Uterus (tissue), 4 donors: Measurements from ENCODE around the gene CAMK2B. TPM values are rescaled to one million over a fixed set of nuclear protein-coding genes. Genes with fewer than 3 reads are reported as not detected.
A peak's percentile ranks its signal among the peaks of the same experiment; 100 is the strongest.
"Not testable (repeated sequence)": the region's sequence is repeated elsewhere in the genome, so short reads cannot be mapped to it uniquely, and the experiment has no call there.

Experiments used
- DNase-seq, 2 donors: peaks; one replicate each; pipeline ENCODE4 v3.0.0-alpha.2; 2019 to 2020
- H3K27ac ChIP-seq, 2 donors: fragments of 200-600 bp; sonication (generic); 1 replicate in 1 of 2; 2 replicates in 1 of 2; pipeline ENCODE4 v1.5.1; 2016 to 2018
- H3K27me3 ChIP-seq, 2 donors: fragments of 200-600 bp; sonication (generic); one replicate each; pipeline ENCODE4 v1.5.1; 2018 to 2019; ENCODE audit warnings: control low read depth in 1 of 2
- H3K36me3 ChIP-seq, 2 donors: fragments of 200-600 bp; sonication (generic); one replicate each; pipeline ENCODE4 v1.5.1; 2019; ENCODE audit warnings: control low read depth in 1 of 2
- H3K4me1 ChIP-seq, 2 donors: fragments of 200-600 bp; sonication (generic); one replicate each; pipeline ENCODE4 v1.5.1; 2018 to 2019; ENCODE audit warnings: control low read depth in 1 of 2
- H3K4me3 ChIP-seq, 2 donors: fragments of 200-600 bp; sonication (generic); 1 replicate in 1 of 2; 2 replicates in 1 of 2; pipeline ENCODE4 v1.5.1; 2018 to 2019; ENCODE audit warnings: mild to moderate bottlenecking in 1 of 2
- H3K9me3 ChIP-seq, 2 donors: fragments of 200-600 bp; sonication (generic); one replicate each; pipeline ENCODE4 v1.5.1; 2019; ENCODE audit warnings: control low read depth in 1 of 2
- CTCF ChIP-seq, 4 experiments: fragments of 200-600 bp in 2 of 4; fragments of 450-650 bp in 2 of 4; sonication (generic) in 2 of 4; IDR thresholded peaks; one replicate each; pipeline ENCODE4 v1.5.1; 2016 to 2019; ENCODE audit warnings: antibody characterized with exemption in 4 of 4, mild to moderate bottlenecking in 2 of 4, moderate library complexity in 1 of 4
- POLR2A ChIP-seq, 2 donors: fragments of 450-650 bp; IDR thresholded peaks; one replicate each; pipeline ENCODE4 v1.6.1; 2016; ENCODE audit warnings: antibody characterized with exemption in 2 of 2, mild to moderate bottlenecking in 1 of 2, moderate library complexity in 1 of 2
- intact Hi-C: fragments of 100-400 bp; cut with DNase I; formaldehyde crosslinking; loops from one replicate; pipeline ENCODE4 v1.15.1; 2023; ENCODE audit warnings: low total_unique reads
- total RNA-seq, 4 donors: library from RNA; depleted of rRNA in 3 of 4; stranded (reverse); fragments of >200 nt in 3 of 4; gene quantifications; one replicate each; pipeline versions ENCODE4 v1.1.0 to v1.2.4, GENCODE V29; 2014 to 2023
- donor health status: DM: yes; HTN: yes; CAD: no.

Gene CAMK2B
- total RNA-seq, 4 donors from 2014 or later, result 0.40 to 1.1 TPM; not detected in 2

GRCh38 chr7:44206008-44206407 is 119.4 kb downstream of the CAMK2B start:
- Histone ChIP-seq H3K27ac (no peak overlapping the region), H3K27me3 (no peaks in the 10 kb centered on the region), H3K4me3 (no peak overlapping the region), H3K36me3 (no peaks in the 10 kb centered on the region), H3K9me3 (no peaks in the 10 kb centered on the region), H3K4me1 (no peaks in the 10 kb centered on the region)
- intact Hi-C loops, result no loop called here
- no peak for TF ChIP-seq CTCF (IDR thresholded peaks at IDR 0.05)
- no peak for TF ChIP-seq POLR2A (IDR thresholded peaks at IDR 0.05)
- DNase-seq, result no peak

DNA sequence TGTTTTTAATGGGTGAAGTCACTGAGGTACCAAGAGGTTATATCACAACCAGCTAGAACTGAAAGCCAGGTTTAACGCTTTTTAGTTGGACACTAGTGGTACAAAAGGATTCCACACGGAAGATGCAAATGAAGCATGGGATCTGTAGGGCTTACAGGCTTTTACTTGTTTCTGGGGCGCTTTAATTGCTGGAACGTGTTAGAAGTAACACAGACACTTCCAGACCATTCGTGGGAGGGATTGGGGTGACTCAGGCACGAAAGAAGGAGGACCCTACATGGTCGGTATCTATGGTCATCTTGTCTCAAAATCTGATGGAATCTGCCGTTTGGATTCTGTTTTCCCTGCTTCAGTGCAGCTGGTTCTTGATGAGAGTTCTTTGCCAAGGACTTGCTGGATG is 123.6 kb downstream of the CAMK2B start:
- intact Hi-C loops, result no loop called here
- DNase-seq, result no peak
- Histone ChIP-seq H3K36me3 (no peaks in the 10 kb centered on the region), H3K4me3 (peak overlapping the region; percentile 81 to 84), H3K27me3 (no peaks in the 10 kb centered on the region), H3K27ac (no peak overlapping the region), H3K9me3 (no peaks in the 10 kb centered on the region), H3K4me1 (no peaks in the 10 kb centered on the region)
- TF ChIP-seq CTCF (IDR thresholded peaks at IDR 0.05), result no peak
- TF ChIP-seq POLR2A (IDR thresholded peaks at IDR 0.05), result no peak

- Histone ChIP-seq H3K36me3 (no peaks in the 10 kb centered on the region), H3K4me3 (peak within 1 kb of the TSS; percentile 81 to 84), H3K4me1 (no peaks in the 10 kb centered on the region), H3K9me3 (no peaks in the 10 kb centered on the region), H3K27ac (peak within 1 kb of the TSS; percentile 55 to 78), H3K27me3 (no peaks in the 10 kb centered on the region)
- TF ChIP-seq CTCF (IDR thresholded peaks at IDR 0.05) (peak; percentile 33 to 80 (median 69)), POLR2A (IDR thresholded peaks at IDR 0.05) (peak; percentile 47 to 69)
- intact Hi-C loops, result no loop called here
- peak; percentile 90 to 91 for DNase-seq
Observed at GRCh38 chr7:44200699-44201461, 124.5 kb downstream of the CAMK2B start, which contains the start of gene YKT6. Gene YKT6 (plus strand): TSS chr7:44200978. CDS start chr7:44201136, 158 bp downstream.

GRCh38 chr7:44200163-44200562 is 125.2 kb downstream of the CAMK2B start:
- H3K27me3 ChIP-seq, H3K36me3 ChIP-seq, H3K4me1 ChIP-seq, DNase-seq, H3K27ac ChIP-seq, H3K9me3 ChIP-seq, intact Hi-C loops, H3K4me3 ChIP-seq: not testable (repeated sequence)

DNA sequence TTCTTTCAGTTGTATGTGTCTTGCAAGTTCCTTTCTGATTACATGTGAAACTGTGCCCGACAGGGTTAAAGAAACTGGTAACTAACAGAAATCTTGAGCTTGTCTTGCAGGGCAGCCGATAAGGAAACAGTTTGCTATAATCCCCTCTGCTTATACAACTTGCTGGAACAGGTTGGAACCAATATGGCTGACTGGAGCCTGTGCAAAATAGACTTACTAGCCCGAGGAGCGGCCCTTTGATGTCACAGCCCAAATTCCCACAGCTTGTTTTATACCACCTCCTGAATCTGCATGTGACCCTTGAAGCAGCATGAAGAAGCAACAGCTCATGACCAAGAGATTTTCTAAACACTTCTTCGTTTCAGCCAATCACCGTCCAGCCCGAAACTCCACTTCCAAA is 127.9 kb downstream of the CAMK2B start:
- no peak for TF ChIP-seq POLR2A (IDR thresholded peaks at IDR 0.05)
- TF ChIP-seq CTCF (IDR thresholded peaks at IDR 0.05), result no peak
- no peaks in the 10 kb centered on the region for H3K9me3 ChIP-seq
- no peaks in the 10 kb centered on the region for H3K27me3 ChIP-seq
- no peak overlapping the region for H3K27ac ChIP-seq
- H3K4me1 ChIP-seq, result no peaks in the 10 kb centered on the region
- intact Hi-C loops, result no loop called here
- no peak for DNase-seq
- no peaks in the 10 kb centered on the region for H3K36me3 ChIP-seq
- no peak overlapping the region for H3K4me3 ChIP-seq
